Measurements from ENCODE around the gene AGRP. TPM values are rescaled to one million over a fixed set of nuclear protein-coding genes. Genes with fewer than 3 reads are reported as not detected.

AGRP gene
- total RNA-seq, 2 experiments from 2014 or later: not detected

GRCh38 chr16:67470359-67470758, 13.0 kb downstream of the AGRP start:
- ATAC-seq (ENCODE audit: poor library complexity): no peak
- peaks cover 28% of the 10 kb centered on the region for H3K4me1 ChIP-seq (ENCODE audit: insufficient read depth, low read length)
- H3K36me3 ChIP-seq (ENCODE audit: insufficient read depth, low read length): peaks cover 5% of the 10 kb centered on the region
- no peak overlapping the region for H3K27ac Mint-ChIP-seq
- H3K36me3 Mint-ChIP-seq (ENCODE audit: low read depth): peaks cover 16% of the 10 kb centered on the region
- H3K4me3 ChIP-seq (ENCODE audit: low read length): no peak overlapping the region
- no peak overlapping the region for H3K4me3 Mint-ChIP-seq
- POLR2A ChIA-PET: interaction anchor here (1.1 kb wide), 1 partner anchor 11 kb away, joined by 4 read pairs; the partner anchor contains the start of gene ATP6V0D1
- no peaks in the 10 kb centered on the region for H3K9me3 ChIP-seq (ENCODE audit: control insufficient read depth in 1 of 2, insufficient read depth in 1 of 2, low read length in 2 of 2)
- peaks cover 53% of the 10 kb centered on the region for H3K4me1 Mint-ChIP-seq (ENCODE audit: low read depth)
- H3K9me3 Mint-ChIP-seq: no peaks in the 10 kb centered on the region
- H3K27me3 ChIP-seq (ENCODE audit: control insufficient read depth in 1 of 2, insufficient read depth in 2 of 2, low read length in 2 of 2): no peaks in the 10 kb centered on the region
- no peak for TF ChIP-seq CTCF (IDR thresholded peaks at IDR 0.05)
- H3K27ac ChIP-seq (ENCODE audit: low read depth in 1 of 2, low read length in 2 of 2): no peak overlapping the region
- CTCF ChIA-PET: no interaction called here
- no peaks in the 10 kb centered on the region for H3K27me3 Mint-ChIP-seq
- intact Hi-C loops (cut with DNase I, micrococcal nuclease): loop anchor here in 1 of 2 experiments (10.0 kb wide), 1 partner anchor 186 kb away; no protein-coding TSS in a partner anchor
- DNase-seq: no peak

DNA sequence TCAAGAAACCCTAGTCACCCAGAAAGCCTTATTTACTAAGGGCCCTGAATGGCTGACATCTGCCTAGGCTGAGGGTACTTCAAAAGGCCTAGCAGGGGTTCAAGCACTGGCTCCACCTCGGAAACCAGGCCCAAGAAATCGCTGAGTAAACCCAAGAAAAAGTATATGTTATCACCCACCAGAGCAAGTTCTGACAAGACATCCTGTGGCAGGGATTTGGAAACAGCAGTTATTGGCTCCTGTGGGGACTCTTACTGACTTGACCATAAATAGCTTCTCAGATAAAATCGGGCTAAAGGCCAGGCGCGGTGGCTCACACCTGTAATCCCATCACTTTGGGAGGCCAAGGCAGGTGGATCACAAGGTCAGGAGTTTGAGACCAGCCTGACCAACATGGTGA, 14.6 kb downstream of the AGRP start:
- peaks cover 2% of the 10 kb centered on the region for H3K36me3 ChIP-seq (ENCODE audit: insufficient read depth, low read length)
- H3K27me3 ChIP-seq (ENCODE audit: control insufficient read depth in 1 of 2, insufficient read depth in 2 of 2, low read length in 2 of 2): no peaks in the 10 kb centered on the region
- peaks cover 24% of the 10 kb centered on the region for H3K4me1 ChIP-seq (ENCODE audit: insufficient read depth, low read length)
- H3K4me1 Mint-ChIP-seq (ENCODE audit: low read depth): peaks cover 45% of the 10 kb centered on the region
- DNase-seq: no peak
- POLR2A ChIA-PET: no interaction called here
- no peaks in the 10 kb centered on the region for H3K27me3 Mint-ChIP-seq
- no peak overlapping the region for H3K4me3 ChIP-seq (ENCODE audit: low read length)
- CTCF ChIA-PET: interaction anchor here (1.2 kb wide), 1 partner anchor 26 kb away, joined by 3 read pairs; no protein-coding TSS in a partner anchor
- no peak overlapping the region for H3K4me3 Mint-ChIP-seq
- intact Hi-C loops (cut with DNase I, micrococcal nuclease): loop anchor here (5.0 to 10.0 kb wide), 3 partner anchors 116 to 491 kb away; no protein-coding TSS in a partner anchor
- ATAC-seq (ENCODE audit: poor library complexity): no peak
- no peak overlapping the region for H3K27ac ChIP-seq (ENCODE audit: low read depth in 1 of 2, low read length in 2 of 2)
- peaks cover 7% of the 10 kb centered on the region for H3K36me3 Mint-ChIP-seq (ENCODE audit: low read depth)
- no peaks in the 10 kb centered on the region for H3K9me3 Mint-ChIP-seq
- TF ChIP-seq CTCF (IDR thresholded peaks at IDR 0.05): no peak
- H3K27ac Mint-ChIP-seq: no peak overlapping the region
- no peaks in the 10 kb centered on the region for H3K9me3 ChIP-seq (ENCODE audit: control insufficient read depth in 1 of 2, insufficient read depth in 1 of 2, low read length in 2 of 2)

DNA sequence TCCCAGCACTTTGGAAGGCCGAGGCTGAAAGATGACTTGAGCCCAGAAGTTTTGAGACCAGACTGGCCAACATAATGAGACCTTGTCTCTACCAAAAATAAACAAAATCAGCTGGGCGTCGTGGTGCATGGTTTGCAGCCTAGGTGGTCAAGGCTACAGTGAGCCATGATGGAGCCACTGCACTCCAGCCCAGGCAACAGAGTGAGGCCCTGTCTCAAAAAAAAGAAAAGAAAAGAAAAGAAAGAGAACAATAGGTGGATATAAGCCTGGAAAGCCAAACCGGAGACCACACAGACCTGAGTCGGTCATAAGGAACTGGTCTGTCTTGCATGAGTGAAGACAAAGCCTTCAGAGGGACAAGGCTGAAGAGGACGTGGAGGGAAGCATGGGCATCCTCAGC, 16.8 kb downstream of the AGRP start:
- ATAC-seq (ENCODE audit: poor library complexity): no peak
- POLR2A ChIA-PET: no interaction called here
- peaks cover 15% of the 10 kb centered on the region for H3K4me1 ChIP-seq (ENCODE audit: insufficient read depth, low read length)
- no peak for DNase-seq
- Mint-ChIP-seq H3K4me3 (no peak overlapping the region), H3K9me3 (no peaks in the 10 kb centered on the region), H3K27ac (no peak overlapping the region), H3K27me3 (no peaks in the 10 kb centered on the region), H3K4me1 (ENCODE audit: low read depth) (peaks cover 44% of the 10 kb centered on the region), H3K36me3 (ENCODE audit: low read depth) (peaks cover 2% of the 10 kb centered on the region)
- CTCF ChIA-PET: interaction anchor here (1.4 kb wide), 1 partner anchor 39 kb away, joined by 13 read pairs; no protein-coding TSS in a partner anchor
- H3K36me3 ChIP-seq (ENCODE audit: insufficient read depth, low read length): peaks cover 16% of the 10 kb centered on the region
- H3K4me3 ChIP-seq (ENCODE audit: low read length): no peak overlapping the region
- TF ChIP-seq CTCF (IDR thresholded peaks at IDR 0.05): no peak
- no peaks in the 10 kb centered on the region for H3K27me3 ChIP-seq (ENCODE audit: control insufficient read depth in 1 of 2, insufficient read depth in 2 of 2, low read length in 2 of 2)
- no peaks in the 10 kb centered on the region for H3K9me3 ChIP-seq (ENCODE audit: control insufficient read depth in 1 of 2, insufficient read depth in 1 of 2, low read length in 2 of 2)
- intact Hi-C loops (cut with DNase I, micrococcal nuclease): loop anchor here (5.0 to 10.0 kb wide), 3 partner anchors 114 to 489 kb away; no protein-coding TSS in a partner anchor
- no peak overlapping the region for H3K27ac ChIP-seq (ENCODE audit: low read depth in 1 of 2, low read length in 2 of 2)

Measured in CD4-positive, alpha-beta T cell (primary cell).